Esophagus squamous epithelium (tissue), 4 donors: ENCODE results near the gene ZNF330.

Source experiments
- CTCF ChIP-seq, 6 experiments: fragments of 450-650 bp in 4 of 6; fragments of 200-600 bp in 2 of 6; sonication (generic) in 2 of 6; IDR thresholded peaks; one replicate each; pipeline ENCODE4 v1.5.1; 2016 to 2019; ENCODE audit warnings: antibody characterized with exemption in 6 of 6, mild to moderate bottlenecking in 4 of 6, moderate library complexity in 4 of 6
- POLR2A ChIP-seq, 4 donors: fragments of 450-650 bp; IDR thresholded peaks; one replicate each; pipeline ENCODE4 v1.6.1; 2017; ENCODE audit warnings: antibody characterized with exemption in 4 of 4, mild to moderate bottlenecking in 4 of 4, moderate library complexity in 3 of 4

DNA sequence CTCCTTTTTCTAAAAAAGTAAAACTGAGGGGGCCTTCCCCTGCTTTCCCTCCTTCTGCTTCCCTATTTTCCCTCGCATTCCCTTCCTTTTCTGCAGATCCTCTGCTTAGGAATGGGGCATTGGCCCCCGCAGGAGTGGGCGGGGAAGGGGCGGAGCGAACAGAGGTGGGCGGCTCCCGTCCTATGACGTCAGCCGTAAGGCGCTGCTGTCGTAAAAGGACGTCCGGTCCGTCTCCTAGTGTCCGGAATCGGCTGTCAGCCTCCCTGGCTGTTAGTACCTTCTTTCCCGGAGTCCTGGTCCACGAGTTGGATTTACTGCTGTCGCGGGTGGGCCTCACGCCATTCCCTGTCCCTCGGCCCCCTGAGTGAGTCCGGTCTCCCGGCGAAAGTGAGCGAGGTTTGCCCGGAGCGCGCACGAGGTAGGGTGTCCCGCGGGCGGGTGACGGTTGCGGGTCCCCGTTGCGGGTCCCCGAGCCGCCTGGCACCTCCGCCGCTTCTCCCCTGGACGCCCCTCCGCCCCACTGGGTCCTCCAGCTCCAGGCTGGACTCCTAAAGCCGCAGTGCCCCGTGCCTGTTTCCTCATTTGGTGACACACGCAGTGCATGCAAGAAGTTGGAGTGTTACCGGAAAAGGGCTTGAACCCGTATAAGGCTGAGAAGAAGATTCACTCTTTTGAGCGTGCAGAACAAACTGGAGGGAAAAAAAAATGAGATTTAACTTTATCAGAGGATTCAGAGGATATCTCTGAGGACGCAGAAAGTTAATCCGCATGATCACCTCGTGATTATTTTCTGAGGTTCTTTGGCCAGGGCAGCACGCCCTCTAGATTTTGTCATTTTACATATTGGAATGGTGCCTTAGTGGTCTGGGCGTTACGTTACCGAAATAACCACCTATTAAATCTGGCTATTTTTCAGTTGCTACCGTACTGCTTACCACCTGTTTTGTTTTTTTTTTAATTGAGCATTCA lies at the start of gene ZNF330:
- peak in 3 of 4 donors; percentile 65 to 93 (median 76) for TF ChIP-seq POLR2A (IDR thresholded peaks at IDR 0.05)
- no peak for TF ChIP-seq CTCF (IDR thresholded peaks at IDR 0.05)
